K562 (cell line): ENCODE data around the gene SKAP1. TPM values are rescaled to one million over a fixed set of nuclear protein-coding genes. Genes with fewer than 3 reads are reported as not detected.
A peak's percentile ranks its signal among the peaks of the same experiment; 100 is the strongest.

ENCODE experiments used
- BRD9 ChIP-seq: fragments of 450-650 bp; IDR thresholded peaks from 2 replicates; pipeline ENCODE4 v1.6.1; 2018; ENCODE audit warnings: low read depth; ENCODE audit not compliant: partially characterized antibody
- CTBP1 ChIP-seq: fragments of 450-650 bp; IDR thresholded peaks from 2 replicates; pipeline ENCODE4 v1.6.1; 2016; ENCODE audit warnings: borderline replicate concordance
- CTCFL ChIP-seq: IDR thresholded peaks from 2 replicates; pipeline ENCODE4 v1.6.1; 2011; ENCODE audit warnings: borderline replicate concordance, low read depth, mild to moderate bottlenecking, moderate library complexity, low read length; ENCODE audit not compliant: insufficient read depth, poor library complexity, severe bottlenecking
- HDAC2 ChIP-seq: fragments of 450-650 bp; IDR thresholded peaks from 2 replicates; pipeline ENCODE4 v1.6.1; 2016; ENCODE audit warnings: mild to moderate bottlenecking
- KLF16 ChIP-seq: IDR thresholded peaks from 2 replicates; pipeline ENCODE4 v1.6.1; 2016; ENCODE audit warnings: antibody characterized with exemption
- MAZ ChIP-seq, 2 experiments: fragments of 450-650 bp in 1 of 2; sonication (generic) in 1 of 2; formaldehyde crosslinking; IDR thresholded peaks in 1 of 2; conservative IDR thresholded peaks in 1 of 2; 2 replicates each; pipeline versions ENCODE4 v1.4.0 to v1.5.0; 2020; ENCODE audit warnings: mild to moderate bottlenecking in 1 of 2, missing genetic modification reagents in 1 of 2
- SRSF1 ChIP-seq: fragments of 200-400 bp; formaldehyde crosslinking; IDR thresholded peaks from 2 replicates; pipeline ENCODE4 v1.6.1; 2017; ENCODE audit warnings: mild to moderate bottlenecking, low read depth, low read length, moderate library complexity
- TGIF2 ChIP-seq: sonication (generic); formaldehyde crosslinking; IDR thresholded peaks from 2 replicates; pipeline ENCODE4 v1.8.1; 2022; ENCODE audit warnings: mild to moderate bottlenecking, missing genetic modification reagents, moderate library complexity
- TRIM24 ChIP-seq, 2 experiments: fragments of 450-650 bp; IDR thresholded peaks; 2 replicates each; pipeline ENCODE4 v1.6.1; 2016
- ZNF384 ChIP-seq: IDR thresholded peaks from 2 replicates; pipeline ENCODE4 v1.6.1; 2012; ENCODE audit warnings: low read depth, low read length, improper control_type of control experiment
- polyA plus RNA-seq, 8 experiments: library from polyadenylated mRNA; depleted of rRNA in 4 of 8; stranded (reverse) in 5 of 8; unstranded in 3 of 8; fragments of >200 nt; fragmentation: Nextera tagmentation in 2 of 8; fragmentation: Illumina TruSeq in 1 of 8; extraction: Ambion mirVana in 2 of 8; extraction: Trizol in 1 of 8; gene quantifications; 2 replicates each; pipeline versions ENCODE4 v1.2.1 to v1.2.3, GENCODE V29; 2011 to 2014; ENCODE audit warnings: inconsistent platforms in 1 of 8, missing spikeins in 1 of 8
- total RNA-seq, 7 experiments: library from RNA; depleted of rRNA in 6 of 7; stranded (reverse); fragments of >200 nt in 6 of 7; fragmentation: Illumina TruSeq in 2 of 7; extraction: Trizol in 2 of 7; gene quantifications; 2 replicates each; pipeline versions ENCODE4 v1.2.1 to v1.2.3, GENCODE V29; 2011 to 2021; ENCODE audit warnings: low replicate concordance in 1 of 7
- TF ChIP-seq, protein P1 (sequence below), 2 experiments: fragments of 450-650 bp in 1 of 2; sonication (generic) in 1 of 2; formaldehyde crosslinking in 1 of 2; IDR thresholded peaks; 2 replicates each; pipeline versions ENCODE4 v1.7.1 to v1.9.0; 2016 to 2022; ENCODE audit warnings: inconsistent platforms in 1 of 2, mild to moderate bottlenecking in 1 of 2, missing genetic modification reagents in 1 of 2
- TF ChIP-seq, protein P2 (sequence below): fragments of 450-650 bp; conservative IDR thresholded peaks from 2 replicates; pipeline ENCODE4 v1.6.1; 2016; ENCODE audit warnings: missing genetic modification characterization, low read depth, mild to moderate bottlenecking, control low read depth, missing compliant biosample characterization
- TF ChIP-seq, protein P3 (sequence below): fragments of 250-450 bp; sonication (Bioruptor Pico); IDR thresholded peaks from 2 replicates; pipeline ENCODE4 v1.9.0; 2021; ENCODE audit warnings: mild to moderate bottlenecking, inconsistent platforms

SKAP1 gene
- total and polyA plus RNA-seq, 9 of the 15 experiments (the other 6 are each of a cell fraction or from before 2014, with no cell fraction given) = 0.06 to 0.80 (median 0.10) TPM; not detected in 4

DNA sequence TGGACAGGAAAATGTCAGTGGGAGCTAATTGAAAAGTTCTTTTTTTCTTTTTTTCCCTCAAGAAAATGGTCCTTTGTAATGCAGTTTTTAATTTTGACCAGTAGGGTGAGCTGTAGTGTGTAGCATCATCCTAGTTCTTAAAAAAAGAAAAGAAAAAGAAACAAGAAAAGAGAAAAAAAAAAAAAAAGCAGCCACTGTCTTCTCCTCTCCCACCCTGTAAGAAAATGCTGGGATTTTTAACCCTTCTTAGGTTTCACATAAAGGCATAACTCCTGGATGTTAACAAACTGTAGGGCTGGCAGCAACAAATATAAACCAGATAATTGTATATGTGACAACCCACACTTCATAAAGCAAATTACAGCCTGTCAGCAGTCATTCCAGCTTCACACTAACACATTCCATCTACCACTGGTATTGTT lies 78.1 kb downstream of the SKAP1 start (continued):
- TF ChIP-seq, protein P1, sequence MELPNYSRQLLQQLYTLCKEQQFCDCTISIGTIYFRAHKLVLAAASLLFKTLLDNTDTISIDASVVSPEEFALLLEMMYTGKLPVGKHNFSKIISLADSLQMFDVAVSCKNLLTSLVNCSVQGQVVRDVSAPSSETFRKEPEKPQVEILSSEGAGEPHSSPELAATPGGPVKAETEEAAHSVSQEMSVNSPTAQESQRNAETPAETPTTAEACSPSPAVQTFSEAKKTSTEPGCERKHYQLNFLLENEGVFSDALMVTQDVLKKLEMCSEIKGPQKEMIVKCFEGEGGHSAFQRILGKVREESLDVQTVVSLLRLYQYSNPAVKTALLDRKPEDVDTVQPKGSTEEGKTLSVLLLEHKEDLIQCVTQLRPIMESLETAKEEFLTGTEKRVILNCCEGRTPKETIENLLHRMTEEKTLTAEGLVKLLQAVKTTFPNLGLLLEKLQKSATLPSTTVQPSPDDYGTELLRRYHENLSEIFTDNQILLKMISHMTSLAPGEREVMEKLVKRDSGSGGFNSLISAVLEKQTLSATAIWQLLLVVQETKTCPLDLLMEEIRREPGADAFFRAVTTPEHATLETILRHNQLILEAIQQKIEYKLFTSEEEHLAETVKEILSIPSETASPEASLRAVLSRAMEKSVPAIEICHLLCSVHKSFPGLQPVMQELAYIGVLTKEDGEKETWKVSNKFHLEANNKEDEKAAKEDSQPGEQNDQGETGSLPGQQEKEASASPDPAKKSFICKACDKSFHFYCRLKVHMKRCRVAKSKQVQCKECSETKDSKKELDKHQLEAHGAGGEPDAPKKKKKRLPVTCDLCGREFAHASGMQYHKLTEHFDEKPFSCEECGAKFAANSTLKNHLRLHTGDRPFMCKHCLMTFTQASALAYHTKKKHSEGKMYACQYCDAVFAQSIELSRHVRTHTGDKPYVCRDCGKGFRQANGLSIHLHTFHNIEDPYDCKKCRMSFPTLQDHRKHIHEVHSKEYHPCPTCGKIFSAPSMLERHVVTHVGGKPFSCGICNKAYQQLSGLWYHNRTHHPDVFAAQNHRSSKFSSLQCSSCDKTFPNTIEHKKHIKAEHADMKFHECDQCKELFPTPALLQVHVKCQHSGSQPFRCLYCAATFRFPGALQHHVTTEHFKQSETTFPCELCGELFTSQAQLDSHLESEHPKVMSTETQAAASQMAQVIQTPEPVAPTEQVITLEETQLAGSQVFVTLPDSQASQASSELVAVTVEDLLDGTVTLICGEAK (IDR thresholded peaks at IDR 0.05) = peak; percentile 19; the same call in 1 of the 2 replicates
- TF ChIP-seq, protein P1 (CRISPR knock-in tag; IDR thresholded peaks at IDR 0.05) = no peak
- no peak for TF ChIP-seq TRIM24 (IDR thresholded peaks at IDR 0.05)
- TF ChIP-seq KLF16 = 0 out of 2 replicates have a peak, but pooled peaks have one; percentile 9
- no peak for TF ChIP-seq CTBP1
- no peak; a peak in 1 of 4 replicates for TF ChIP-seq MAZ (CRISPR knock-in tag; conservative IDR thresholded peaks at IDR 0.05 in 1 of 2, IDR thresholded peaks at IDR 0.05 in 1 of 2)
- no peak for TF ChIP-seq SRSF1
- peak; percentile 97 for TF ChIP-seq ZNF384
- no peak for TF ChIP-seq TGIF2 (CRISPR knock-in tag)
- peak; percentile 35 for TF ChIP-seq BRD9
- TF ChIP-seq, protein P2, sequence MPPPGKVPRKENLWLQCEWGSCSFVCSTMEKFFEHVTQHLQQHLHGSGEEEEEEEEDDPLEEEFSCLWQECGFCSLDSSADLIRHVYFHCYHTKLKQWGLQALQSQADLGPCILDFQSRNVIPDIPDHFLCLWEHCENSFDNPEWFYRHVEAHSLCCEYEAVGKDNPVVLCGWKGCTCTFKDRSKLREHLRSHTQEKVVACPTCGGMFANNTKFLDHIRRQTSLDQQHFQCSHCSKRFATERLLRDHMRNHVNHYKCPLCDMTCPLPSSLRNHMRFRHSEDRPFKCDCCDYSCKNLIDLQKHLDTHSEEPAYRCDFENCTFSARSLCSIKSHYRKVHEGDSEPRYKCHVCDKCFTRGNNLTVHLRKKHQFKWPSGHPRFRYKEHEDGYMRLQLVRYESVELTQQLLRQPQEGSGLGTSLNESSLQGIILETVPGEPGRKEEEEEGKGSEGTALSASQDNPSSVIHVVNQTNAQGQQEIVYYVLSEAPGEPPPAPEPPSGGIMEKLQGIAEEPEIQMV (tag) = no peak
- TF ChIP-seq HDAC2 = no peak
- TF ChIP-seq CTCFL = no peak
- TF ChIP-seq, protein P3, sequence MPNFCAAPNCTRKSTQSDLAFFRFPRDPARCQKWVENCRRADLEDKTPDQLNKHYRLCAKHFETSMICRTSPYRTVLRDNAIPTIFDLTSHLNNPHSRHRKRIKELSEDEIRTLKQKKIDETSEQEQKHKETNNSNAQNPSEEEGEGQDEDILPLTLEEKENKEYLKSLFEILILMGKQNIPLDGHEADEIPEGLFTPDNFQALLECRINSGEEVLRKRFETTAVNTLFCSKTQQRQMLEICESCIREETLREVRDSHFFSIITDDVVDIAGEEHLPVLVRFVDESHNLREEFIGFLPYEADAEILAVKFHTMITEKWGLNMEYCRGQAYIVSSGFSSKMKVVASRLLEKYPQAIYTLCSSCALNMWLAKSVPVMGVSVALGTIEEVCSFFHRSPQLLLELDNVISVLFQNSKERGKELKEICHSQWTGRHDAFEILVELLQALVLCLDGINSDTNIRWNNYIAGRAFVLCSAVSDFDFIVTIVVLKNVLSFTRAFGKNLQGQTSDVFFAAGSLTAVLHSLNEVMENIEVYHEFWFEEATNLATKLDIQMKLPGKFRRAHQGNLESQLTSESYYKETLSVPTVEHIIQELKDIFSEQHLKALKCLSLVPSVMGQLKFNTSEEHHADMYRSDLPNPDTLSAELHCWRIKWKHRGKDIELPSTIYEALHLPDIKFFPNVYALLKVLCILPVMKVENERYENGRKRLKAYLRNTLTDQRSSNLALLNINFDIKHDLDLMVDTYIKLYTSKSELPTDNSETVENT (CRISPR knock-in tag) = no peak
